Left ventricle myocardium superior (tissue), 1 donor: ENCODE measurements around the gene DLX2. TPM values are rescaled to one million over a fixed set of nuclear protein-coding genes. Genes with fewer than 3 reads are reported as not detected.
"Not testable (repeated sequence)": the region's sequence is repeated elsewhere in the genome, so short reads cannot be mapped to it uniquely, and the experiment has no call there.

Experiments used
- ATAC-seq: fragments of 200-7000 bp; cut with Tn5 transposase; one replicate; pipeline ENCODE4 v1.9.1; 2020; ENCODE audit warnings: mild to moderate bottlenecking, moderate library complexity
- DNase-seq: peaks from one replicate; pipeline ENCODE4 v3.0.0-alpha.2; 2020
- intact Hi-C: fragments of 100-400 bp; cut with micrococcal nuclease; formaldehyde crosslinking; loops from one replicate; pipeline ENCODE4 v1.11.0; 2022
- total RNA-seq: library from RNA; stranded (reverse); fragmentation: NEBNext Ultra II Directional; extraction: Animal tissue kit (Norgen Biotek cat#: 25700); gene quantifications from one replicate; pipeline ENCODE4 v1.2.1, GENCODE V29; 2021
- donor health status: DM: no; HTN: yes; CAD: no; lungs with severe emphysema.

DLX2 gene
- total RNA-seq, 1 donor from 2014 or later: not detected

- ATAC-seq (no peak), DNase-seq (no peak)
- intact Hi-C loops: no loop called here
Measured at GRCh38 chr2:172085460-172086159, 17.1 kb downstream of the DLX2 start, which contains the start of gene DLX1. Gene DLX1 (plus strand): TSS chr2:172085507. CDS start chr2:172085678, 171 bp downstream.

- ATAC-seq (peak; percentile 94), DNase-seq (peak; percentile 78)
- intact Hi-C loops: no loop called here
Measured at GRCh38 chr2:172084645-172085459, 17.8 kb downstream of the DLX2 start.

- intact Hi-C loops: no loop called here
- ATAC-seq (no peak), DNase-seq (no peak)
Measured at GRCh38 chr2:172084395-172084644, 18.4 kb downstream of the DLX2 start.

GRCh38 chr2:172083628-172084394 lies 18.9 kb downstream of the DLX2 start:
- intact Hi-C loops: no loop called here
- no peak for DNase-seq

GRCh38 chr2:172082944-172083627 lies 19.6 kb downstream of the DLX2 start:
- intact Hi-C loops: no loop called here
- ATAC-seq (no peak), DNase-seq (peak; percentile 22)

More at GRCh38 chr2:172083628-172084394, 18.9 kb downstream of the DLX2 start:
- ATAC-seq: no peak

GRCh38 chr2:172082105-172082943 lies 20.4 kb downstream of the DLX2 start:
- ATAC-seq (no peak), DNase-seq (no peak)
- intact Hi-C loops: no loop called here

- ATAC-seq (no peak), DNase-seq (peak; percentile 18)
- intact Hi-C loops: no loop called here
Measured at GRCh38 chr2:172081221-172082022, 21.3 kb downstream of the DLX2 start.

GRCh38 chr2:172080641-172081220 lies 22.0 kb downstream of the DLX2 start:
- ATAC-seq (no peak), DNase-seq (no peak)
- intact Hi-C loops: no loop called here

- ATAC-seq (no peak), DNase-seq (peak; percentile 28)
- intact Hi-C loops: no loop called here
Measured at GRCh38 chr2:172079838-172080640, 22.7 kb downstream of the DLX2 start.

- intact Hi-C loops: no loop called here
- ATAC-seq (no peak), DNase-seq (no peak)
Measured at GRCh38 chr2:172079416-172079815, 23.3 kb downstream of the DLX2 start.

- ATAC-seq (no peak), DNase-seq (no peak)
- intact Hi-C loops: no loop called here
Measured at GRCh38 chr2:172074254-172074653, 28.4 kb downstream of the DLX2 start.

GRCh38 chr2:172073518-172073917 lies 29.2 kb downstream of the DLX2 start:
- no peak for DNase-seq
- intact Hi-C loops: no loop called here
- no peak for ATAC-seq

GRCh38 chr2:172072706-172073105 lies 30.0 kb downstream of the DLX2 start:
- DNase-seq (no peak), ATAC-seq (no peak)
- intact Hi-C loops: no loop called here

GRCh38 chr2:172072303-172072702 lies 30.4 kb downstream of the DLX2 start:
- intact Hi-C loops: no loop called here
- no peak for ATAC-seq
- no peak for DNase-seq

GRCh38 chr2:172070936-172071335 lies 31.8 kb downstream of the DLX2 start:
- intact Hi-C loops: no loop called here
- no peak for DNase-seq
- ATAC-seq: no peak

- ATAC-seq, DNase-seq, intact Hi-C loops: not testable (repeated sequence)
Measured at GRCh38 chr2:172067905-172068304, 34.8 kb downstream of the DLX2 start.
